ENCODE results near the gene GANC.

GANC gene

DNA sequence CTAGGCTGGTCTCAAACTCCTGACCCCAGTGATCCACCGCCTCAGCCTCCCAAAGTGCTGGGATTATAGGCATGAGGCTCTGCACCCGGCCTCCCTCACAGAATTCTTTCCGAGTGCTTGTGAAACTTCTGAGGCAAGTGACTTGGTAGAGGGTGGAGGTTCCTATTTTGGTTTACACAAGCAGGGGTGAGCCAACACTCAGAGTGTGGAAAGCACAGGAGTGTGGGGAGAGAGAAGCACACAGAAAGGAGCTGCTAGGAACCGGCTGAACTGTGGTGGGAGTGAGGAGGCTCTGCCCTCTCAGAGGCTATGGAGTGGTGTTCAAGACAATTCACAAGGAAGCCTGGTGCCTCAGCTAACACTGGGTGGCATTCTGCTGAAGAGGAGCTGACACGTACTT, 94.0 kb downstream of the GANC start:
- Histone ChIP-seq H3K27me3 (ENCODE audit: control insufficient read depth in 2 of 2, insufficient read depth in 2 of 2, low read length in 2 of 2) (no peaks in the 10 kb centered on the region), H3K9me3 (ENCODE audit: control insufficient read depth in 2 of 2, low read length in 2 of 2) (no peaks in the 10 kb centered on the region), H3K27ac (ENCODE audit: low read depth in 2 of 2, low read length in 2 of 2) (no peak overlapping the region), H3K9ac (ENCODE audit: low read depth in 1 of 2, low read length in 2 of 2) (no peak overlapping the region), H3K36me3 (ENCODE audit: control insufficient read depth in 2 of 2, insufficient read depth in 2 of 2, low read length in 2 of 2) (no peaks in the 10 kb centered on the region), H3K4me1 (ENCODE audit: control insufficient read depth in 2 of 2, insufficient read depth in 2 of 2, low read length in 2 of 2) (no peaks in the 10 kb centered on the region), H3K4me3 (ENCODE audit: low read length in 2 of 2) (no peak overlapping the region)

DNA sequence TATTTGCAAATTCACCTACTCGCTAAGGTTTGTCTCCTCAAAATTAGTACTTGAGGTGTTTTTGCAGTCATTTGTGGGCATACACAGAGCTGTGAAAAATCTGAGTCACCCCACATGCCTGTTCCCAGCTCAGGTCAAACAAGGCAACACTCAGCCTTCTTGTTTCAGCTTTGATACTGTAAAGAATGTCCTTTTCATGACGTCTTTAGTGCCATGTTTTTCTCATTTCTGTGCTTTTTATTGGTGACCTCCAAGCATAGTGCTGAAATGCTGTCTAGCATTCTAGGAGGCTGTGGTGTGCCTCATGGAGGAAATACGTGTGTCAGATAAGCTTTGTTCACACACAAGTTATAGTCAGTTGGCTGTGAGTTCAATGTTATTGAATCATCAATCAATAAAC, 95.1 kb downstream of the GANC start:
- Histone ChIP-seq H3K4me1 (ENCODE audit: control insufficient read depth in 2 of 2, insufficient read depth in 2 of 2, low read length in 2 of 2) (no peaks in the 10 kb centered on the region), H3K27ac (ENCODE audit: low read depth in 2 of 2, low read length in 2 of 2) (no peak overlapping the region), H3K36me3 (ENCODE audit: control insufficient read depth in 2 of 2, insufficient read depth in 2 of 2, low read length in 2 of 2) (no peaks in the 10 kb centered on the region), H3K27me3 (ENCODE audit: control insufficient read depth in 2 of 2, insufficient read depth in 2 of 2, low read length in 2 of 2) (no peaks in the 10 kb centered on the region), H3K9me3 (ENCODE audit: control insufficient read depth in 2 of 2, low read length in 2 of 2) (no peaks in the 10 kb centered on the region), H3K4me3 (ENCODE audit: low read length in 2 of 2) (no peak overlapping the region), H3K9ac (ENCODE audit: low read depth in 1 of 2, low read length in 2 of 2) (no peak overlapping the region)

DNA sequence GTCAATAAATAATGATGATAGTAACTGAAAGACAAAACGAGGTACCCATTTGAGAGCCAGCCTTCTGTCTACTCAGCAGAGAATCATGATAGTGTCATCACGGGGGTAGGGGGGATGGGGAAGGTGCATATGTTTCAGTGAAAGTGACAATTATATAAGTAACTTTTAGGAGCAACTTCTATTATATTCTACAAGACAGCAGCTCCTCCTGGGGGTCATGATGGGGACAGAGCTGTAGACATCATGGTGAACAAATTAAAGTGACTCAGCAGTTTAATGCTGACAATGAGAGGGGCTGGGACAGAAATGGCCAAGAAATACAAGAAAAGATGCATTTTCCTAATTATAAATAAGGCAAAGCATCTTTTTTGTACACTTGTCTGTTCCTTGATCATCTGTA, 98.1 kb downstream of the GANC start:
- no peaks in the 10 kb centered on the region for H3K27me3 ChIP-seq (ENCODE audit: control insufficient read depth in 2 of 2, insufficient read depth in 2 of 2, low read length in 2 of 2)
- no peak overlapping the region for H3K27ac ChIP-seq (ENCODE audit: low read depth in 2 of 2, low read length in 2 of 2)
- H3K36me3 ChIP-seq (ENCODE audit: control insufficient read depth in 2 of 2, insufficient read depth in 2 of 2, low read length in 2 of 2): no peaks in the 10 kb centered on the region
- H3K4me1 ChIP-seq (ENCODE audit: control insufficient read depth in 2 of 2, insufficient read depth in 2 of 2, low read length in 2 of 2): no peaks in the 10 kb centered on the region
- no peaks in the 10 kb centered on the region for H3K9me3 ChIP-seq (ENCODE audit: control insufficient read depth in 2 of 2, low read length in 2 of 2)
- no peak overlapping the region for H3K4me3 ChIP-seq (ENCODE audit: low read length in 2 of 2)
- no peak overlapping the region for H3K9ac ChIP-seq (ENCODE audit: low read depth in 1 of 2, low read length in 2 of 2)

DNA sequence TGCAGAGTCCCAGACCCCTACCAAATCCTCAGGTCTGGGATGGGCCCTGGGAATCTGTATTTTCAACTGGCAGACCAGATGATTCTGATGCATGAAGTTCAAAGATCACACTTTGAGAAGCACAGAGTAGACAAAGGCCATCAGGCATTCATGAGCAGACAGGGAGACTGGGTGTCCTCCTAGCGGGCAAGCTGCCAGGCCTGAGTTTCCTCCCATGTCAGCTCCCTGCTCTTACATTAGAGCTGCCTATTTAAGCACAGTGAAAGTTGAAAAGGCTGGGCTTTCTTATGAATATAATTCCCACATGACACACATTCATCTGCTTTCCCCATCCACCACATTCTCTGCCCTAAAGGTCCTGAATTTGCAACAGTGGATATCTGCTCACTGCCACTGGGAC, 100.3 kb downstream of the GANC start:
- Histone ChIP-seq H3K4me3 (ENCODE audit: low read length in 2 of 2) (no peak overlapping the region), H3K36me3 (ENCODE audit: control insufficient read depth in 2 of 2, insufficient read depth in 2 of 2, low read length in 2 of 2) (no peaks in the 10 kb centered on the region), H3K4me1 (ENCODE audit: control insufficient read depth in 2 of 2, insufficient read depth in 2 of 2, low read length in 2 of 2) (no peaks in the 10 kb centered on the region), H3K9ac (ENCODE audit: low read depth in 1 of 2, low read length in 2 of 2) (no peak overlapping the region), H3K9me3 (ENCODE audit: control insufficient read depth in 2 of 2, low read length in 2 of 2) (peaks cover 0 to 3% of the 10 kb centered on the region in 2 donors), H3K27me3 (ENCODE audit: control insufficient read depth in 2 of 2, insufficient read depth in 2 of 2, low read length in 2 of 2) (no peaks in the 10 kb centered on the region), H3K27ac (ENCODE audit: low read depth in 2 of 2, low read length in 2 of 2) (no peak overlapping the region)

DNA sequence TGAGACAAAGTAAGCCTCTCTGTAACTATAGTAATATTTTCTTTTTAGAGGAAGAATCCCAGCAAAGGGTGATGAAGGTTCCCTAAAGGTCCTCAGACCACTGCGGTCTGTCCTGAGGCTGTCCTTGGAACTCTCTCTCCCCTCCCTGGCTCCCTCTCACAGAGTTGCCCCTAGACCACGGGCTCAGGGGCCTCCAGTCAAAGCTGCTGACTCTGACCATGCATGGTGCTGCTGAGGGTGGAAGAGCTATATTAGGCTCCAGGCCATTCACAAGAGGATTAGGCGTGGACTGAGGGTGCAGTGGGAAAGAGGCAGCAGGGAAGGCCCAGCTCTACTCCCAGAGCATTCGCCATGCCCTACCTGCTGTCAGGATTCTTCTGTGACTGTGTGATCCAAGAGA, 100.9 kb downstream of the GANC start:
- Histone ChIP-seq H3K36me3 (ENCODE audit: control insufficient read depth in 2 of 2, insufficient read depth in 2 of 2, low read length in 2 of 2) (no peaks in the 10 kb centered on the region), H3K4me1 (ENCODE audit: control insufficient read depth in 2 of 2, insufficient read depth in 2 of 2, low read length in 2 of 2) (no peaks in the 10 kb centered on the region), H3K9ac (ENCODE audit: low read depth in 1 of 2, low read length in 2 of 2) (no peak overlapping the region), H3K4me3 (ENCODE audit: low read length in 2 of 2) (no peak overlapping the region), H3K9me3 (ENCODE audit: control insufficient read depth in 2 of 2, low read length in 2 of 2) (peaks cover 0 to 3% of the 10 kb centered on the region in 2 donors), H3K27ac (ENCODE audit: low read depth in 2 of 2, low read length in 2 of 2) (no peak overlapping the region), H3K27me3 (ENCODE audit: control insufficient read depth in 2 of 2, insufficient read depth in 2 of 2, low read length in 2 of 2) (no peaks in the 10 kb centered on the region)

DNA sequence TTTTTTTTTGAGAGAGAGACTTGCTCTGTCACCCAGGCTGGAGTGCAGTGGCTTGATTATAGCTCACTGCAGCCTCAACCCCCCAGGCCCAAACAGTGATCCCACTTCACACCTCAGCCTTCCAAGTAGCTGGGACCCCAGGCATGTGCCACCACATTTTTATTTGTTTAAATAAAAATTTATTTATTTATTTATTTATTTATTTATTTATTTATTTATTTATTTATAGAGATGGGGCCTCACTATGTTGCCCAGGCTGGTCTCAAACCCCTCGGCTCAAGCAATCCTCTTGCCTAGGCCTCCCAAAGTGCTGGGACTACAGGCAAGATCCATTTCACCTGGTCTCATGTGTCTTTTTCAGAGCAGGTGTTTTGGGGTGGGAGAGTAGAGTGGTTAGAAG, 101.8 kb downstream of the GANC start:
- Histone ChIP-seq H3K4me3 (ENCODE audit: low read length in 2 of 2) (no peak overlapping the region), H3K27me3 (ENCODE audit: control insufficient read depth in 2 of 2, insufficient read depth in 2 of 2, low read length in 2 of 2) (no peaks in the 10 kb centered on the region), H3K9me3 (ENCODE audit: control insufficient read depth in 2 of 2, low read length in 2 of 2) (peaks cover 0 to 3% of the 10 kb centered on the region in 2 donors), H3K36me3 (ENCODE audit: control insufficient read depth in 2 of 2, insufficient read depth in 2 of 2, low read length in 2 of 2) (no peaks in the 10 kb centered on the region), H3K9ac (ENCODE audit: low read depth in 1 of 2, low read length in 2 of 2) (no peak overlapping the region), H3K27ac (ENCODE audit: low read depth in 2 of 2, low read length in 2 of 2) (no peak overlapping the region), H3K4me1 (ENCODE audit: control insufficient read depth in 2 of 2, insufficient read depth in 2 of 2, low read length in 2 of 2) (no peaks in the 10 kb centered on the region)

DNA sequence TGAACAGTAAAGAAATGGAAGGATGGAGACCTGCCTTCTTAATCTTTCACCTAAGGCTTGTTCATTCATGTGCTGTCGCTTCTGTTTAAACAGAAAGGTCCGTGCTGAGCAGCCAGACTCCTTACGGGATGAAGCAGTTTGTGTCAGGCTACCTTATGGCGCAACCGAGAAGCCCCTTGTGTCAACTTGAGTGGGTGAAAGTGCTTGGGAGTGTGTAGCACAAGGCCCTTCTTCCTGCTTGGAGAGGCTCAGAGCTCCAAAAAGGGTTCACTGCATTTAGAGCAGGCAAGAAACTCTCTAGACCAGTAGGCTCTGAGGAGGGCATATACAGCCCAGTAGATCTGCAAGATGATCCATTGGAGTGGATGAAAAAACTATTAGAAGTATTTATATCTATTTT, 102.3 kb downstream of the GANC start:
- Histone ChIP-seq H3K9me3 (ENCODE audit: control insufficient read depth in 2 of 2, low read length in 2 of 2) (peaks cover 0 to 3% of the 10 kb centered on the region in 2 donors), H3K4me1 (ENCODE audit: control insufficient read depth in 2 of 2, insufficient read depth in 2 of 2, low read length in 2 of 2) (no peaks in the 10 kb centered on the region), H3K4me3 (ENCODE audit: low read length in 2 of 2) (no peak overlapping the region), H3K27me3 (ENCODE audit: control insufficient read depth in 2 of 2, insufficient read depth in 2 of 2, low read length in 2 of 2) (no peaks in the 10 kb centered on the region), H3K9ac (ENCODE audit: low read depth in 1 of 2, low read length in 2 of 2) (no peak overlapping the region), H3K27ac (ENCODE audit: low read depth in 2 of 2, low read length in 2 of 2) (no peak overlapping the region), H3K36me3 (ENCODE audit: control insufficient read depth in 2 of 2, insufficient read depth in 2 of 2, low read length in 2 of 2) (no peaks in the 10 kb centered on the region)

DNA sequence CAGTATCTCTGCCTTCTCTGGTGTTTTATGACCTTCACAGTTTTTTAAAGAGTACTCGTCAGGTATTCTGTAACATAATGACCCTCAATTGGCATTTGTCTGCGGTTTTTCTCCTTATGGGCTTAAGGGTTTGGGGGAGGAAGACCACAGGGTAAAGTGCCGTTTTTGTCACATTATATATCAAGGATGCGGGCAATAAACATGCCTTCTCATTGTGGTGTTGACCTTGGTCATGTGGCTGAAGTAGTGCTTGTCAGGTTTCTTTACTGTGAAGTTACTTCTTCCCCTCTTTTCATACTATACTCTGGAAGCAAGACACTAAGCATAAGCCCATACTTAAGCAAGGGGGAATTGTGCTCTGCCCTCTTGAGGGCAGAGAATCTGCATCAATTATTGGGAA, 102.9 kb downstream of the GANC start:
- no peaks in the 10 kb centered on the region for H3K36me3 ChIP-seq (ENCODE audit: control insufficient read depth in 2 of 2, insufficient read depth in 2 of 2, low read length in 2 of 2)
- peaks cover 0 to 3% of the 10 kb centered on the region in 2 donors for H3K9me3 ChIP-seq (ENCODE audit: control insufficient read depth in 2 of 2, low read length in 2 of 2)
- no peak overlapping the region for H3K27ac ChIP-seq (ENCODE audit: low read depth in 2 of 2, low read length in 2 of 2)
- H3K9ac ChIP-seq (ENCODE audit: low read depth in 1 of 2, low read length in 2 of 2): no peak overlapping the region
- no peak overlapping the region for H3K4me3 ChIP-seq (ENCODE audit: low read length in 2 of 2)
- no peaks in the 10 kb centered on the region for H3K4me1 ChIP-seq (ENCODE audit: control insufficient read depth in 2 of 2, insufficient read depth in 2 of 2, low read length in 2 of 2)
- H3K27me3 ChIP-seq (ENCODE audit: control insufficient read depth in 2 of 2, insufficient read depth in 2 of 2, low read length in 2 of 2): no peaks in the 10 kb centered on the region

DNA sequence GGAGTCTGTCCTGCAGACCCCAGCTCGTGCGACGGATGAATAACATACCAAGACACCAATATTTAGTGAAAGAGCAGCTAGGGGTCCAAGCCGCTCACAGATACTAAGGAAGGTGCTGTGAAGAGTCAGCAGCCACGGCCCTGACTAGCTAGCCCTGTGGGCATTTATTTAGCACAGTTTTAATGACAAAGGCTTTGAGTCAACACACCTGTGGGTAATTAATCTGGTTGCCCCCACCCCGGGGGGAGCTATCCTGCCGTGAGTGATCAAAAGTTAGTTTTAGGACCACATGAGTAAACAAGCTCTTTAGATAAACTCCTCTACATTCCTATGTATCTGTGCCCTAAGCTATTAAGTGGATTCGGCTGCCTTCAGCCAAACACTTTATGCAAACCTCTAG, 105.0 kb downstream of the GANC start:
- no peak overlapping the region for H3K9ac ChIP-seq (ENCODE audit: low read depth in 1 of 2, low read length in 2 of 2)
- H3K27ac ChIP-seq (ENCODE audit: low read depth in 2 of 2, low read length in 2 of 2): no peak overlapping the region
- no peaks in the 10 kb centered on the region for H3K27me3 ChIP-seq (ENCODE audit: control insufficient read depth in 2 of 2, insufficient read depth in 2 of 2, low read length in 2 of 2)
- H3K9me3 ChIP-seq (ENCODE audit: control insufficient read depth in 2 of 2, low read length in 2 of 2): peaks cover 0 to 3% of the 10 kb centered on the region in 2 donors
- H3K36me3 ChIP-seq (ENCODE audit: control insufficient read depth in 2 of 2, insufficient read depth in 2 of 2, low read length in 2 of 2): no peaks in the 10 kb centered on the region
- no peak overlapping the region for H3K4me3 ChIP-seq (ENCODE audit: low read length in 2 of 2)
- no peaks in the 10 kb centered on the region for H3K4me1 ChIP-seq (ENCODE audit: control insufficient read depth in 2 of 2, insufficient read depth in 2 of 2, low read length in 2 of 2)

DNA sequence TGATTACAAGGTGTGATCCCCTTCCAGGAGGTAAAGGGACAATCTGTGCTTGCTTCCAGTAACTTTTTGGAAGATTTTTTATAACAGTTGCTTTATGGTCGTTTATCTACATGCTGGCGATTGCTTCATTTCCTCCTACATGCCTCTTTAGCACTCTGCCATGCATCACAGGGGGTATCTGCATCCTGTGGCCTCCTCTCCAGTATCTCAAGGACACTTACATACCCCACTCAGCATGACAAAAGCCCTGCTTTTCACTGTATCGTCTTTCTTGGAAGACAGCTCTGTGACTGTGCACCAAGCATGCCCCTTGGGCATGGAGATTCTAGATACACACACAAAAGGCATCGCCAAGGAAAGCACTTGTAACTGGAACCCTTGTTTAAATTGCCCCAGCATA, 111.6 kb downstream of the GANC start:
- Histone ChIP-seq H3K27ac (ENCODE audit: low read depth in 2 of 2, low read length in 2 of 2) (no peak overlapping the region), H3K27me3 (ENCODE audit: control insufficient read depth in 2 of 2, insufficient read depth in 2 of 2, low read length in 2 of 2) (no peaks in the 10 kb centered on the region)

More for the DNA sequence above, 111.6 kb downstream of the GANC start:
- Histone ChIP-seq H3K4me3 (ENCODE audit: low read length in 2 of 2) (no peak overlapping the region), H3K4me1 (ENCODE audit: control insufficient read depth in 2 of 2, insufficient read depth in 2 of 2, low read length in 2 of 2) (no peaks in the 10 kb centered on the region), H3K36me3 (ENCODE audit: control insufficient read depth in 2 of 2, insufficient read depth in 2 of 2, low read length in 2 of 2) (peaks cover 0 to 2% of the 10 kb centered on the region in 2 donors), H3K9ac (ENCODE audit: low read depth in 1 of 2, low read length in 2 of 2) (no peak overlapping the region), H3K9me3 (ENCODE audit: control insufficient read depth in 2 of 2, low read length in 2 of 2) (no peaks in the 10 kb centered on the region)
